Peyer's patch (tissue), 4 donors: ENCODE data around the gene DMRT1.

Experiments
- CTCF ChIP-seq, 6 experiments: fragments of 450-650 bp in 4 of 6; fragments of 200-600 bp in 2 of 6; sonication (generic) in 1 of 6; IDR thresholded peaks; one replicate each; pipeline ENCODE4 v1.5.1; 2017 to 2019; ENCODE audit warnings: antibody characterized with exemption in 6 of 6, mild to moderate bottlenecking in 3 of 6, moderate library complexity in 1 of 6
- POLR2A ChIP-seq, 2 donors: fragments of 450-650 bp; IDR thresholded peaks; one replicate each; pipeline ENCODE4 v1.5.1; 2017; ENCODE audit warnings: antibody characterized with exemption in 2 of 2, mild to moderate bottlenecking in 2 of 2, moderate library complexity in 2 of 2

- TF ChIP-seq POLR2A (IDR thresholded peaks at IDR 0.05), result no peak
- no peak for TF ChIP-seq CTCF (IDR thresholded peaks at IDR 0.05)
These were observed 138.5 kb downstream of the DMRT1 start for GRCh38 chr9:979983-980382.
